ENCODE results near the gene NFE2.

- TF ChIP-seq CTCF (IDR thresholded peaks at IDR 0.05): no peak
- TF ChIP-seq POLR2A (IDR thresholded peaks at IDR 0.05): no peak
- no peak for TF ChIP-seq EP300 (IDR thresholded peaks at IDR 0.05)
These were observed 38.9 kb downstream of the NFE2 start for GRCh38 chr12:54261815-54262402.

All from tibial nerve (tissue), 4 donors.